ENCODE data around the gene SLC2A4RG. TPM values are rescaled to one million over a fixed set of nuclear protein-coding genes. Genes with fewer than 3 reads are reported as not detected.

SLC2A4RG gene
- total RNA-seq, 1 experiment from 2014 or later, result 169 TPM

GRCh38 chr20:63782521-63782971, 43.0 kb downstream of the SLC2A4RG start:
- Mint-ChIP-seq H3K9me3 (ENCODE audit: low read depth, unreplicated experiment) (no peaks in the 10 kb centered on the region), H3K36me3 (ENCODE audit: insufficient read depth, unreplicated experiment) (no peaks in the 10 kb centered on the region), H3K27me3 (ENCODE audit: unreplicated experiment) (peaks cover 15% of the 10 kb centered on the region), H3K4me1 (ENCODE audit: low read depth, unreplicated experiment) (no peaks in the 10 kb centered on the region), H3K4me3 (ENCODE audit: low read depth, unreplicated experiment) (no peak overlapping the region), H3K27ac (ENCODE audit: unreplicated experiment) (no peak overlapping the region)
- TF ChIP-seq CTCF (IDR thresholded peaks at IDR 0.05; ENCODE audit: unreplicated experiment), result no peak
- intact Hi-C loops (cut with micrococcal nuclease; ENCODE audit: unreplicated experiment), result no loop called here
- no TSS peak for BruUV-seq (replicated peaks)
- no peak for DNase-seq
- CTCF ChIA-PET, result no interaction called here

GRCh38 chr20:63783970-63784369, 44.4 kb downstream of the SLC2A4RG start:
- no peak overlapping the region for H3K27ac Mint-ChIP-seq (ENCODE audit: unreplicated experiment)

DNA sequence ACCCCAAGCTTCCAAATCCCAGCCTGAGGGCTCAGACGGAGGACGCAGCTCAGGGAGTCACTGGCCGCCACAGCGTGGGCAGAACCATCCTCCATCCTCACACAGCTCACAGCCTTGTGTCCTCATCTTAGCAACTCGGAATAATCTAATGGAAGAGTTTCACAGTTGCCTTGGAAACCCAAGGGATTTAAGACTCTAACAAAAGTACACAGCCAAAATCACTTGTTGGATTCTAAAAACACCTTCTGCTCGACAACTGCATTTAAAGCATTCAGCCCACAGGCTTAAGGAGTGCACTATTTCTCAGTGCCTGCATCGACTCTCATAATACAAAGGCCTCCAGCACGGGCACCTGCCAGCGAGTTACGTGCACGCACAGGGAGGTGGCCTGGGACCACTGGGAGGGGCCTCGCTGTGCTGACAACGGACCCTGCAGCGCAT, 46.1 kb downstream of the SLC2A4RG start:
- Mint-ChIP-seq H3K4me3 (ENCODE audit: low read depth, unreplicated experiment) (no peak overlapping the region), H3K27me3 (ENCODE audit: unreplicated experiment) (peaks cover 15% of the 10 kb centered on the region), H3K4me1 (ENCODE audit: low read depth, unreplicated experiment) (no peaks in the 10 kb centered on the region), H3K36me3 (ENCODE audit: insufficient read depth, unreplicated experiment) (no peaks in the 10 kb centered on the region), H3K9me3 (ENCODE audit: low read depth, unreplicated experiment) (no peaks in the 10 kb centered on the region), H3K27ac (ENCODE audit: unreplicated experiment) (no peak overlapping the region)
- no peak for DNase-seq
- intact Hi-C loops (cut with micrococcal nuclease; ENCODE audit: unreplicated experiment), result loop anchor here (2.0 kb wide), 1 partner anchor 79 kb away; the partner anchor contains the start of gene TPD52L2
- CTCF ChIA-PET, result interaction anchor here (0.8 to 1.7 kb wide), 5 partner anchors 15 to 79 kb away, joined by 3 to 12 read pairs (median 5); partner anchors contain the start of genes ARFRP1, TPD52L2 and ZGPAT
- no TSS peak for BruUV-seq (replicated peaks)
- no peak for TF ChIP-seq CTCF (IDR thresholded peaks at IDR 0.05; ENCODE audit: unreplicated experiment)

More at GRCh38 chr20:63783970-63784369, 44.4 kb downstream of the SLC2A4RG start:
- H3K27me3 Mint-ChIP-seq (ENCODE audit: unreplicated experiment), result peaks cover 15% of the 10 kb centered on the region
- H3K36me3 Mint-ChIP-seq (ENCODE audit: insufficient read depth, unreplicated experiment), result no peaks in the 10 kb centered on the region
- no peak for DNase-seq
- no peaks in the 10 kb centered on the region for H3K9me3 Mint-ChIP-seq (ENCODE audit: low read depth, unreplicated experiment)
- H3K4me3 Mint-ChIP-seq (ENCODE audit: low read depth, unreplicated experiment), result no peak overlapping the region
- no peak for TF ChIP-seq CTCF (IDR thresholded peaks at IDR 0.05; ENCODE audit: unreplicated experiment)
- intact Hi-C loops (cut with micrococcal nuclease; ENCODE audit: unreplicated experiment), result no loop called here
- H3K4me1 Mint-ChIP-seq (ENCODE audit: low read depth, unreplicated experiment), result no peaks in the 10 kb centered on the region
- CTCF ChIA-PET, result interaction anchor here (1.0 to 1.4 kb wide), 2 partner anchors 76 to 80 kb away, joined by 3 read pairs; partner anchors contain the start of genes ARFRP1 and ZGPAT
- BruUV-seq (replicated peaks), result no TSS peak

- BruUV-seq (replicated peaks), result no TSS peak
- H3K9me3 Mint-ChIP-seq (ENCODE audit: low read depth, unreplicated experiment), result no peaks in the 10 kb centered on the region
- TF ChIP-seq CTCF (IDR thresholded peaks at IDR 0.05; ENCODE audit: unreplicated experiment), result no peak
- intact Hi-C loops (cut with micrococcal nuclease; ENCODE audit: unreplicated experiment), result loop anchor here (2.0 kb wide), 1 partner anchor 77 kb away; the partner anchor contains the start of gene TPD52L2
- DNase-seq, result no peak
- no peak overlapping the region for H3K4me3 Mint-ChIP-seq (ENCODE audit: low read depth, unreplicated experiment)
- CTCF ChIA-PET, result interaction anchor here (0.7 to 1.7 kb wide), 2 partner anchors 46 to 89 kb away, joined by 4 to 12 read pairs; no protein-coding TSS in a partner anchor
- H3K27ac Mint-ChIP-seq (ENCODE audit: unreplicated experiment), result no peak overlapping the region
- peaks cover 6% of the 10 kb centered on the region for H3K27me3 Mint-ChIP-seq (ENCODE audit: unreplicated experiment)
- H3K36me3 Mint-ChIP-seq (ENCODE audit: insufficient read depth, unreplicated experiment), result no peaks in the 10 kb centered on the region
- no peaks in the 10 kb centered on the region for H3K4me1 Mint-ChIP-seq (ENCODE audit: low read depth, unreplicated experiment)
These were observed 47.7 kb downstream of the SLC2A4RG start for GRCh38 chr20:63787302-63787701.
